GM12874 (cell line): Measurements from ENCODE around the gene DNAJC13.

ENCODE experiments used
- TF ChIP-seq, protein P1 (sequence below): IDR thresholded peaks from 2 replicates; pipeline ENCODE4 v1.5.1; 2011; ENCODE audit warnings: low read depth, mild to moderate bottlenecking, control low read depth, low read length, moderate library complexity; ENCODE audit not compliant: insufficient read depth

The DNAJC13 gene

DNA sequence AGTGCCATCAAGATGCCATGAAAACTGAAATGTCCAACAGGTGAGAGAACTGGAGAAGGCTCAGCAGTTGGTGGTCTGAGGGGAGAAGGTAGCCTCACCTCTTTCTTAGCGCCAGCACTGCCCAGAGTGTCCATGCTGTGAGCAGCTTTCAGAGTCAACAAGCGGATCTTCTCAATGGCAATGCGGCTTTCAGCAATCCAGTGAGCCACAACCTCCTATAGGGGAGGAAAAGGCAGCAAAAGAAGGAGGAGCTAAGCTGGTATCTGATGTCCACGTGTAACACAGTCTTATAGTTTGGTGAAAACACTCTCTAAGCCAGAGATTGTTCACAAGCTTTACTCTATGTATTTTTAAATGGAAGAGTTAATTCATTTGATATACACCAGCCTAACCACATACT, 143.7 kb downstream of the DNAJC13 start:
- TF ChIP-seq, protein P1, sequence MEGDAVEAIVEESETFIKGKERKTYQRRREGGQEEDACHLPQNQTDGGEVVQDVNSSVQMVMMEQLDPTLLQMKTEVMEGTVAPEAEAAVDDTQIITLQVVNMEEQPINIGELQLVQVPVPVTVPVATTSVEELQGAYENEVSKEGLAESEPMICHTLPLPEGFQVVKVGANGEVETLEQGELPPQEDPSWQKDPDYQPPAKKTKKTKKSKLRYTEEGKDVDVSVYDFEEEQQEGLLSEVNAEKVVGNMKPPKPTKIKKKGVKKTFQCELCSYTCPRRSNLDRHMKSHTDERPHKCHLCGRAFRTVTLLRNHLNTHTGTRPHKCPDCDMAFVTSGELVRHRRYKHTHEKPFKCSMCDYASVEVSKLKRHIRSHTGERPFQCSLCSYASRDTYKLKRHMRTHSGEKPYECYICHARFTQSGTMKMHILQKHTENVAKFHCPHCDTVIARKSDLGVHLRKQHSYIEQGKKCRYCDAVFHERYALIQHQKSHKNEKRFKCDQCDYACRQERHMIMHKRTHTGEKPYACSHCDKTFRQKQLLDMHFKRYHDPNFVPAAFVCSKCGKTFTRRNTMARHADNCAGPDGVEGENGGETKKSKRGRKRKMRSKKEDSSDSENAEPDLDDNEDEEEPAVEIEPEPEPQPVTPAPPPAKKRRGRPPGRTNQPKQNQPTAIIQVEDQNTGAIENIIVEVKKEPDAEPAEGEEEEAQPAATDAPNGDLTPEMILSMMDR: no peak

DNA sequence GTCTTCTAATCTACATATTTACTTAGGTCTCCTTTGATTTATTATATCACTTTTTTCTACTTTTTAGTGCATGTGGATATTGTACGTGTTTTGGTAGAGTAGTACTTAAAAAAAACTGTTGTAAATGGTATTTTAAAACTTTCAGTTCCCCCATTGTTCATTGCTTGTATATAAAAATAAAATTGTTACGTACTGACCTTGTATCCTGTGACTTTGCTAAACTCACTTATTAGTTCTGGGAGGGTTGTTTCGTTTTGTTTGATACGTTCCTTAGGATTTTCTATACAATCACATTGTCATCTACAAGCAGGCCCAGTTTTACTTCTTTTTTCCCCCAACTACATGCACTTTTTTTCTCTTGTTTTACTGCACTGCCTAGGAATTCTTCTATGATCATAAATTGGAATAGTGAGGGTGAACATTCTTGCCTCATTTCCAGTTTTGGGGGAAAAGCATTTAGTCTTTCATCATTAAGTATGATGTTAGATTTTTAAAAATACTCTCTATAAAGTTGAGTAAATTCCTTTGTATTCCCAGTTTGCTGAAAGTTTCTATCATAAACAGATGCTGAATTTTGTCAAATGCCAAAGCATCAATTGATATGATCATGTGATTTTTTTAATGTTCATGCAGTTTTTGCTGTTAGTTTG, 146.2 kb downstream of the DNAJC13 start:
- TF ChIP-seq, protein P1: no peak

DNA sequence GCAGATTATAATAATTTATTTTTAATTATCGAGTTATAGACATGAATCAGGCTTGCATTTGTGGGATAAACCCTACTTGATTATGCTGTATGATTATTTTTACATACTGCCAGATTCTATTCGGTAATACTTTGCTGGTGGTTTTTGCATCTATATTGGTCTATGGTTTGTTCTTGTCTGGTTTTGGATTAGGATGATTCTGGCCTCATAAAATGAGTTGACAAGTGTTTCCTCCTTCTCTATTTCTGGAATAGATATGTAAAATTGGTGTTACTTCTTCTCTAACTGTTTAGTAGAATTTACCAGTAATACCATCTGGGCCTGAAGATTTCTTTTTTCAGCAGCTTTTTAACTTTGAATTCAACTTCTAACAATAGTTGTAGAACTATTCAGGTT, 146.8 kb downstream of the DNAJC13 start:
- TF ChIP-seq, protein P1: no peak

DNA sequence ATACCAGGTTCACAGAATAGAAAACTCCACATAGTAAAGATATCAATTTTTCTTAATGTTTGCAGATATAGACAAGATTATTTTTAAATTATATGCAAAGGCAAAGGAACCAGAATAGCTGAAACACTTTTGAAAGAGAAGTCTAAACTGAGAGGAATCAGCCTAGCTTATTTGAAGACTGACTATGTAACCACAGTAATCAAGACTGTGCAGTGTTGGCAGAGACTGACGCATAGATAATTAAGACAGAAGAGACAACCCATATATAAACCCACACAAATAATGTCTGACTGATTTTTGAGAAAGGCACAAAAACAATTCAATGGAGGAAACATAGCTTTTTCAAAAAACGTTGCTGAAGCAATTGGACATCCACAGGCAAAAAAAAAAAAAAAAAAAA, 151.1 kb downstream of the DNAJC13 start:
- TF ChIP-seq, protein P1: no peak

DNA sequence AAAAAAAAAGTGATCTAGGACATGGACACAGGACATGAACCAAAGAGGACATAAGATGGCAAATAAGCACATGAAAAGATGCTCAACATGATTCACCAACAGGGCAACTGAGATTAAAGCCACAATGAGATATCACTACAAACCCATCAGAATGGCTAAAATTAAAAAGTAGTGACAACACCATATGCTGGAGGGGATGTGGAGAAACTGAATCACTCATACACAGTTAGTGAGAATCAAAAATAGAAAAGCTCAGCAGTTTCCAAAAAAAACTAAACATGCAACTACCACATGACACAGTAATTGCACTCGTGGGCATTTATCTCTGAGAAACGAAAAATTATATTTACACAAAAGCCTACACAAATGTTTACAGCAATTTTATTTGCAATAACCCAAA, 151.9 kb downstream of the DNAJC13 start:
- TF ChIP-seq, protein P1: no peak

DNA sequence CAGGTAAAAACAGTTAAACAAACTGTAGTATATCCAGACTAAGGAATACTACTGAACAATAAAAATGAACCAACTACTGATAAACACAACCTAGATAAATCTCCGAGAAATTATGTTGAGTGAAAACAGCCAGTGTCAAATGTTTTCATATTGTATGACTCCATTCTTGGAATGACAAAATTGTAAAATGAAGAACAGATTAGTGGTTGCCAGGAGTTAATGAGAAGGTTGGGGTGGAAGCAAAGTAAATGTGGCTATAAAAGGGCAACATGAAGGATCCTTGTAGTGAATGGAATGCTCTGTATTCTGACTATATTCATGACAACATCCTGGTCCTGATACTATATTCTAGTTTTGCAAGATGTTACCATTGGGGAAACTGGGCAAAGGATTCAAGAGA, 152.3 kb downstream of the DNAJC13 start:
- TF ChIP-seq, protein P1: no peak

DNA sequence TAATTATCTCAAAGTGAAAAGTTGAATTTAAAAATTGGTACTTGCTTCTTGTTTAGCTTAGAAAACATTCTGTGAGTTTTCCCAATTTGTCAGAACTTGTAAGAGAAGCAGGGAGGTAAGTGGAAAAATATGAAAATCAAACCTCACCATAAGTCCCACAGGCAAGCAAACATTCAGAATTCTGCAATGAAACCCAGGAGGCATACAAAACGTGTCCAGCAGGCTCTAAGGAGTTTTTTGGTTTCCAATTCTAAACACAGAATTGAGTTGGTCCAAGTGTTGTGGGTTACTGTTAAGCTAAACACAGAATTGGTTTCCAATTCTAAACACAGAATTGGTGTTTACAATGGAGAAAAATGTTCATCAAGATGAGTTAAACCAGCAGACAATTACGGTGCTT, 152.7 kb downstream of the DNAJC13 start:
- TF ChIP-seq, protein P1: no peak
